ENCODE data around the gene TMEM59L.

TMEM59L gene

DNA sequence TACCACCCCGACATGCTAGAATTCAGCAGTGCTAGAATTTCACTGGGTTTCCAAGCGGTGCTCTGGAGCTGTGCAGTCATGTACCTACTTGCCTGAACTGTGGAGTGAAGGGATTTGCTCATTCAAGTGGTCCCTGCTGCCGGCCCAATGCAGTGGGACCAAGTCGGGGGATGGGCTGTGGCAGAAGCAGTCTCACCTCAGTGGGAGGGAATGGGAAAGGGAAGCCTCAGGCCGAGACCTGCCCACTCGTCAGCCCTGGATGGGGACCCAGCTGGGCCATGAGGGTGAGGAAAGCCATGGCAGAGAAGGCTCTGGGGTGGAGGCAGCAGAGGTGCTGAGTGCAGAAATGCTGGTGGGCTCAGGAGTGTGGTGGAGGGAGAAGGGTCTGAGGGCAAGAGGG, 39.1 kb downstream of the TMEM59L start:
- DNase-seq (ENCODE audit: extremely low spot score): no peak
- ChIA-PET POLR2A (no interaction called here), CTCF (no interaction called here)
- TF ChIP-seq L3MBTL2 (conservative IDR thresholded peaks at IDR 0.05) (no peak), FOXK2 (IDR thresholded peaks at IDR 0.05) (no peak), ARNT (IDR thresholded peaks at IDR 0.05) (no peak), CTBP1 (IDR thresholded peaks at IDR 0.05; ENCODE audit: borderline replicate concordance) (no peak), FOXA1 (IDR thresholded peaks at IDR 0.05) (no peak), SP1 (IDR thresholded peaks at IDR 0.05) (no peak), ZNF384 (IDR thresholded peaks at IDR 0.05) (no peak), NFRKB (IDR thresholded peaks at IDR 0.05) (no peak), ELF4 (IDR thresholded peaks at IDR 0.05) (no peak), LEF1 (IDR thresholded peaks at IDR 0.05; ENCODE audit: borderline replicate concordance) (no peak), BHLHE40 (IDR thresholded peaks at IDR 0.05; ENCODE audit: borderline replicate concordance) (no peak), SUZ12 (IDR thresholded peaks at IDR 0.05) (no peak), FOXM1 (IDR thresholded peaks at IDR 0.05; ENCODE audit: borderline replicate concordance) (no peak), TARDBP (IDR thresholded peaks at IDR 0.05) (no peak), HDGF (IDR thresholded peaks at IDR 0.05; ENCODE audit: borderline replicate concordance) (no peak)
- TF ChIP-seq, protein P1, sequence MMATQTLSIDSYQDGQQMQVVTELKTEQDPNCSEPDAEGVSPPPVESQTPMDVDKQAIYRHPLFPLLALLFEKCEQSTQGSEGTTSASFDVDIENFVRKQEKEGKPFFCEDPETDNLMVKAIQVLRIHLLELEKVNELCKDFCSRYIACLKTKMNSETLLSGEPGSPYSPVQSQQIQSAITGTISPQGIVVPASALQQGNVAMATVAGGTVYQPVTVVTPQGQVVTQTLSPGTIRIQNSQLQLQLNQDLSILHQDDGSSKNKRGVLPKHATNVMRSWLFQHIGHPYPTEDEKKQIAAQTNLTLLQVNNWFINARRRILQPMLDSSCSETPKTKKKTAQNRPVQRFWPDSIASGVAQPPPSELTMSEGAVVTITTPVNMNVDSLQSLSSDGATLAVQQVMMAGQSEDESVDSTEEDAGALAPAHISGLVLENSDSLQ (IDR thresholded peaks at IDR 0.05): no peak

DNA sequence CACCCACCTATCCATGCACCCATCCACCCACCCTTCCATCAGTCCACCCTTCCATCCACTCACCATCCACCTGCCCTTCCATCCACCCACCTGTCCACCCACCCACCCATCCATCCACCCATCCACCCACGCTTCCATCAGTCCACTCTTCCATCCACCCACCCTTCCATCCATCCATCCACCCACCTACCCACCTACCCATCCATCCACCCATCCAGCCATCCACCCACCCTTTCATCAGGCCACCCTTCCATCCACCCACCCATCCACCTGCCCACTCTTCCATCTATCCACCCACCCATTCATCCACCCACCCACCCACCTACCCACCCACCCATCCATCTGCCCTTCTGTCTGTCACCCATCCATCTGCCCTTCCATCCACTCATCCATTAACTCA, 41.2 kb downstream of the TMEM59L start:
- DNase-seq (ENCODE audit: extremely low spot score): no peak
- POLR2A ChIA-PET: no interaction called here
- CTCF ChIA-PET: no interaction called here
- TF ChIP-seq ELF4 (IDR thresholded peaks at IDR 0.05) (no peak), FOXA1 (IDR thresholded peaks at IDR 0.05) (no peak), HDGF (IDR thresholded peaks at IDR 0.05; ENCODE audit: borderline replicate concordance) (no peak), LEF1 (IDR thresholded peaks at IDR 0.05; ENCODE audit: borderline replicate concordance) (no peak), CTBP1 (IDR thresholded peaks at IDR 0.05; ENCODE audit: borderline replicate concordance) (no peak), BHLHE40 (IDR thresholded peaks at IDR 0.05; ENCODE audit: borderline replicate concordance) (no peak), ZNF384 (IDR thresholded peaks at IDR 0.05) (no peak), TARDBP (IDR thresholded peaks at IDR 0.05) (no peak), FOXK2 (IDR thresholded peaks at IDR 0.05) (no peak), SUZ12 (IDR thresholded peaks at IDR 0.05) (no peak), ARNT (IDR thresholded peaks at IDR 0.05) (no peak), FOXM1 (IDR thresholded peaks at IDR 0.05; ENCODE audit: borderline replicate concordance) (no peak)
- TF ChIP-seq, protein P1 (IDR thresholded peaks at IDR 0.05): no peak

DNA sequence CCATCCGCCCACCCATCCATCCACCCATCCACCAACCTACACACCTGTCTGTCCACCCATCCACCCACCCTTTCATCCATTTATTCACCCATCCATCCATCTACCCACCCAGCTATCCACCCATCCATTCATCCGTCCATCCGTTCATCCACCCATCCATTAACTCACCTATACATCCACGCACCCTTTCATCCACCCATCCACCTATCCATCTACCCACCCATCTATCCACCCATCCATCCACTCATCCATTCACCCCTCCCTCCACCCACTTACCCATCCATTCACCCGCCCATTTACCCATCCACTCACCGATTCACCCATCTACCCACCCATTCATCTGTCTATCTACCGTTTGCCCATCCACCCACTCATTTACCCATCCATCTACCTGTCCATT, 41.8 kb downstream of the TMEM59L start:
- TF ChIP-seq ARNT (IDR thresholded peaks at IDR 0.05) (no peak), NFRKB (IDR thresholded peaks at IDR 0.05) (no peak), FOXK2 (IDR thresholded peaks at IDR 0.05) (no peak)
- TF ChIP-seq, protein P1 (IDR thresholded peaks at IDR 0.05): no peak
- ChIA-PET POLR2A (no interaction called here), CTCF (no interaction called here)
- no peak for DNase-seq (ENCODE audit: extremely low spot score)

DNA sequence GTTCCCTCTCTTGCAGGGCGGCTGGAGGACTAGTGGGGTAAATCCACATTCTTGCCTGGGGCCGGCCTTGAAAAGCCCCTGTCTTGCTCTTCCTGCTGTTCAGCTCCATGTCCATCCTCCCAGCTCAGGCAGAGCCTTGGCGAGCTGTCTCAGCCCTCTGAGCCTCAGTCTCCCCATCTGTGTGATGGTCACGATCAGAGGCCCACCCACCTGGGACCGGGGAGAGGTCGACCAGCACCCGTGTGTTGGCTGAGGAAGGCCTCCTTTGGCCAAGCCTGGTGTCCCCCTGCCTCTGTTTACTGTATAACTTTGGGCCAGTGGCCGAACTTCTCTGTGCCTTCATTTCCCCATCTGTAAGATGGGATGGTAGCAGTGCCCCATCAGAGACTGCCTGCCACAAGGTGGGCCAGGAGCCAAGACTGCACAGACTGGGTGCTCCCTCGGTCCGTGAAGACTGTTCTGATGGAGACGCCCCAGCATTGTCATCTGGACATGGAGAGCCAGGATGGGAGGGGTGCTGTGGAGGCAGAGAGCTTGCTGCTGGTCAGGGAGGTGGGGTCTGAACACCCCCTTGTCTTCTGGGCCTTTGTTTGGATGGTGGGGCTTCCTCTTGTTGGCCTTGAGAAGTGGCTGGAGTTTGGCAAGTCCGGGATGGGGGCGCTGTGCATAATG, 42.6 kb downstream of the TMEM59L start:
- POLR2A ChIA-PET: no interaction called here
- CTCF ChIA-PET: no interaction called here

DNA sequence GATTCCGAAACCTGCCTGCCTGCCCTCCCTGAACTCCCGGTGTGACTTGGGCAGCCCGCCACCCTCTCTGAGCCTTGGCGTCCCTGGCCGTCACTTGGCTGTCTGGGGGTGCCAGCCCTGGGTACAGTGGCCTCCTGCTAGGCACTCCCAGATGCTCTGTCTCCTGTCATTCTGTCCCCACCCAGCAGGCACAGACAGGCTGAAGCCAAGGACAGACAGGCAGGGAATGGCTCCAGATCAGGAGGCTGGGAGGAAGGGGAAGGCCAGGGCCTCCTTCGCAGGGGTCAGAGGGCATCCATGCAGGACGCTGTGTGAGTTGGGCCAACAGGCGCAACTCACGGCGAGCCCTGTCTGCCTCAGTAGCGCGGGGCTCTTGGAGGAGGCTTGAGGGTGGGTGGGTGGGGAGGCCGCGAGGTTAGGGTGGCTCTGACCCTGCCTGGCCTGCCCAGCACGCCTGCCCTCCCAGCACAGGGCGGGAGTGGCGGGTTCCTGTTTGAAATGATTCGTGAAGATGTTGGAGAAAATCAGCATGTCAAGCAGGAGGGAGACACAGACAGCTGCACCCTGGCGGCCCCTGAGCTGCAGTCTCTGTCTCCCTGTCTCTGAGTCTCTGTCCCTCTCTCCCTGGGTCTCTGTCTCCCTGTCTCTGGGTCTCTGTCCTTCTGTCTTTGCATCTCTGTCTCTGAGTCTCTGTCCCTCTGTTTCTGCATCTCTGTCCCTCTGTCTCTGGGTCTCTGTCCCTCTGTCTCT, 43.8 kb downstream of the TMEM59L start:
- POLR2A ChIA-PET: no interaction called here
- no peak for DNase-seq (ENCODE audit: extremely low spot score)
- no peak for TF ChIP-seq L3MBTL2 (conservative IDR thresholded peaks at IDR 0.05)
- no peak for TF ChIP-seq FOXK2 (IDR thresholded peaks at IDR 0.05)
- no peak for TF ChIP-seq TARDBP (IDR thresholded peaks at IDR 0.05)
- no peak for TF ChIP-seq HDGF (IDR thresholded peaks at IDR 0.05; ENCODE audit: borderline replicate concordance)
- TF ChIP-seq FOXA1 (IDR thresholded peaks at IDR 0.05): no peak
- no peak for TF ChIP-seq BHLHE40 (IDR thresholded peaks at IDR 0.05; ENCODE audit: borderline replicate concordance)
- no peak for TF ChIP-seq ZNF384 (IDR thresholded peaks at IDR 0.05)
- no peak for TF ChIP-seq NFRKB (IDR thresholded peaks at IDR 0.05)
- no peak for TF ChIP-seq ARNT (IDR thresholded peaks at IDR 0.05)
- no peak for TF ChIP-seq SP1 (IDR thresholded peaks at IDR 0.05)
- TF ChIP-seq CTBP1 (IDR thresholded peaks at IDR 0.05; ENCODE audit: borderline replicate concordance): no peak
- no peak for TF ChIP-seq FOXM1 (IDR thresholded peaks at IDR 0.05; ENCODE audit: borderline replicate concordance)
- TF ChIP-seq, protein P1 (IDR thresholded peaks at IDR 0.05): no peak
- TF ChIP-seq ELF4 (IDR thresholded peaks at IDR 0.05): no peak
- no peak for TF ChIP-seq SUZ12 (IDR thresholded peaks at IDR 0.05)
- no peak for TF ChIP-seq LEF1 (IDR thresholded peaks at IDR 0.05; ENCODE audit: borderline replicate concordance)
- CTCF ChIA-PET: no interaction called here

More for the DNA sequence above, 42.6 kb downstream of the TMEM59L start:
- DNase-seq (ENCODE audit: extremely low spot score): no peak
- no peak for TF ChIP-seq ELF4 (IDR thresholded peaks at IDR 0.05)
- TF ChIP-seq FOXM1 (IDR thresholded peaks at IDR 0.05; ENCODE audit: borderline replicate concordance): no peak
- TF ChIP-seq FOXK2 (IDR thresholded peaks at IDR 0.05): no peak
- TF ChIP-seq L3MBTL2 (conservative IDR thresholded peaks at IDR 0.05): no peak
- TF ChIP-seq ARNT (IDR thresholded peaks at IDR 0.05): no peak
- TF ChIP-seq BHLHE40 (IDR thresholded peaks at IDR 0.05; ENCODE audit: borderline replicate concordance): no peak
- no peak for TF ChIP-seq SP1 (IDR thresholded peaks at IDR 0.05)
- no peak for TF ChIP-seq HDGF (IDR thresholded peaks at IDR 0.05; ENCODE audit: borderline replicate concordance)
- no peak for TF ChIP-seq TARDBP (IDR thresholded peaks at IDR 0.05)
- no peak for TF ChIP-seq ZNF384 (IDR thresholded peaks at IDR 0.05)
- no peak for TF ChIP-seq NFRKB (IDR thresholded peaks at IDR 0.05)
- no peak for TF ChIP-seq FOXA1 (IDR thresholded peaks at IDR 0.05)
- TF ChIP-seq CTBP1 (IDR thresholded peaks at IDR 0.05; ENCODE audit: borderline replicate concordance): no peak
- TF ChIP-seq LEF1 (IDR thresholded peaks at IDR 0.05; ENCODE audit: borderline replicate concordance): no peak
- no peak for TF ChIP-seq SUZ12 (IDR thresholded peaks at IDR 0.05)
